Stimulated activated CD8-positive, alpha-beta memory T cell treated with anti-CD3 and anti-CD28 coated beads, Interleukin-7, amount 100 ng/mL, for 48 hours (primary cell): ENCODE data around the gene MYBPC1.
A peak's percentile ranks its signal among the peaks of the same experiment; 100 is the strongest.
"Not testable (repeated sequence)": the region's sequence is repeated elsewhere in the genome, so short reads cannot be mapped to it uniquely, and the experiment has no call there.

Experiments
- DNase-seq, 2 donors: peaks; one replicate each; pipeline ENCODE4 v3.0.0-alpha.2; 2020; ENCODE audit warnings: low read depth in 1 of 2; ENCODE audit errors: extremely low read depth in 1 of 2

The MYBPC1 gene, protein sequence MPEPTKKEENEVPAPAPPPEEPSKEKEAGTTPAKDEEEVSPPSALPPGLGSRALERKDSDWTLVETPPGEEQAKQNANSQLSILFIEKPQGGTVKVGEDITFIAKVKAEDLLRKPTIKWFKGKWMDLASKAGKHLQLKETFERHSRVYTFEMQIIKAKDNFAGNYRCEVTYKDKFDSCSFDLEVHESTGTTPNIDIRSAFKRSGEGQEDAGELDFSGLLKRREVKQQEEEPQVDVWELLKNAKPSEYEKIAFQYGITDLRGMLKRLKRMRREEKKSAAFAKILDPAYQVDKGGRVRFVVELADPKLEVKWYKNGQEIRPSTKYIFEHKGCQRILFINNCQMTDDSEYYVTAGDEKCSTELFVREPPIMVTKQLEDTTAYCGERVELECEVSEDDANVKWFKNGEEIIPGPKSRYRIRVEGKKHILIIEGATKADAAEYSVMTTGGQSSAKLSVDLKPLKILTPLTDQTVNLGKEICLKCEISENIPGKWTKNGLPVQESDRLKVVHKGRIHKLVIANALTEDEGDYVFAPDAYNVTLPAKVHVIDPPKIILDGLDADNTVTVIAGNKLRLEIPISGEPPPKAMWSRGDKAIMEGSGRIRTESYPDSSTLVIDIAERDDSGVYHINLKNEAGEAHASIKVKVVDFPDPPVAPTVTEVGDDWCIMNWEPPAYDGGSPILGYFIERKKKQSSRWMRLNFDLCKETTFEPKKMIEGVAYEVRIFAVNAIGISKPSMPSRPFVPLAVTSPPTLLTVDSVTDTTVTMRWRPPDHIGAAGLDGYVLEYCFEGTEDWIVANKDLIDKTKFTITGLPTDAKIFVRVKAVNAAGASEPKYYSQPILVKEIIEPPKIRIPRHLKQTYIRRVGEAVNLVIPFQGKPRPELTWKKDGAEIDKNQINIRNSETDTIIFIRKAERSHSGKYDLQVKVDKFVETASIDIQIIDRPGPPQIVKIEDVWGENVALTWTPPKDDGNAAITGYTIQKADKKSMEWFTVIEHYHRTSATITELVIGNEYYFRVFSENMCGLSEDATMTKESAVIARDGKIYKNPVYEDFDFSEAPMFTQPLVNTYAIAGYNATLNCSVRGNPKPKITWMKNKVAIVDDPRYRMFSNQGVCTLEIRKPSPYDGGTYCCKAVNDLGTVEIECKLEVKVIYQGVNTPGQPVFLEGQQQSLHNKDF

DNA sequence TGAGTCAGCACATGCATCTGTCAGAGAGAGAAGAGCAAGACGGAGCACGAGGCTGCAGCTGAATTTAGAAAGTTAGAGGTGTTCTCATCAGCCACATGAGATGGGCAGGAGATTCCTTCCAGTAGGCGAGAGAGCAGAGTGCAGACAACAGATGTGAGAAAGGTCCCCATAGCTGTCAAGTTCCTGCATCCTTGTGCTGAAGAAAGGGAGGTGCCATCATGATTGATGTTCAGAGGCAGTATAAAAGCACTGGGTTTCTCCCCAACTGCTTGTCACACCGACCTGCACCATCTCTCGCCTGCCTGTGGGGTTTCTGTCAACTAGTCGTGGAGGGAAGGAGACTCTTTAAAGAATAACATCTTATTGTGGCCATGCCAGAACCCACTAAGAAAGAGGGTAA, at the start of gene MYBPC1:
Gene MYBPC1, plus strand, starts transcription at position 272 of the 400 bp plus-strand sequence. Its CDS starts 100 bp downstream, at position 372.
- DNase-seq, result no peak

DNA sequence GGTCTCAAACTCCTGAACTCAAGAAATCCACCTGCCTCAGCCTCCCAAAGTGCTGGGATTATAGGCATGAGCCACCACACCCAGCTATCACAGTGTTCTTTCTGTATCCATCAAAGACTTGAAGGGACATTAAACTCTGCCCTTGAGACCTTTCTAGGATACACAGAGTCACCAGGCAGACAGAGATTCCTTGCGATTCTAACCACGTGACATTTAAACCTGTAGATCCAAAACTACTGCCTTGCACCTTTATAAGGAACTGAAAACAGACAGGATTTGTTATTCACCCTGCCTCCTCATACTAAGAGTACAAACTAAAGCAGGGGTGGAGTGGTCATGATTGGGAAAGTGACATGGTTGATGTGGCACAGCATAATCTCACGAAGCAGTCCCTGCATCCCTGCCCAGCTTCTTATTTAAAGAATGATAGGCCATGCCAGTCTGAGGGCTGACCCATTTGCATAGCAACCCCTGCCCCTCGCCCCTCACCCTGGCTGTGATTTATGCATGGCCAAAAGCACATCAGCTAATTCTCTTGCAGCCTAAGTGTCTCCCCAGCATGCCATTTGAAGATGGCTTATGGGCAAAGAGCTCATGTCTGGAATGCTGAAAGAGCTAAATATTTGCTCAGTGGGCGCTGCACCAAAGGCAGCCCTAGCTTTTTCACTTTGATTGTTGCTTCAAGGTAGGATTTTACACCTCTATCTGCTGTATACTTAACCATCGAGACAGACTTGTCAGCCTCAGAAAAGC, 43.2 kb upstream of the MYBPC1 start:
- no peak for DNase-seq

DNA sequence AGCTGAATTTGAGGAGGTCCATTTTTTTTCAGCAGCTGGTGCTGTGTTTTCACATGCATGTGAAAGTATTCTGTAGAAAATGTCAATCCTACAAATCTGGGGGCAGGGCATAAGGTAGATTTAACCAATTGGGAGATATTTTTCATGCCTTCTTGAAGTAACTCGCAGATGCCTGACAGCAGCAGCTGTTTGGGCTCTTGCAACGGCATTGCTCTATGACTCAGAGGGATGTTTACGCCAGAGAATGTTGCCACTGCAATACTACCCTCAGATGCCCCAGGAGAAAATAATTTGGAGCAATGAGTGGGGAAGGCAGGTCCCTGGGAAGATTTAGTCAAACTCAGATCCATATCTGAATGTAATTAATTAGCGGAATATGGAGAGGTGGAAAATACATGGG, 42.5 kb upstream of the MYBPC1 start:
- no peak for DNase-seq

DNA sequence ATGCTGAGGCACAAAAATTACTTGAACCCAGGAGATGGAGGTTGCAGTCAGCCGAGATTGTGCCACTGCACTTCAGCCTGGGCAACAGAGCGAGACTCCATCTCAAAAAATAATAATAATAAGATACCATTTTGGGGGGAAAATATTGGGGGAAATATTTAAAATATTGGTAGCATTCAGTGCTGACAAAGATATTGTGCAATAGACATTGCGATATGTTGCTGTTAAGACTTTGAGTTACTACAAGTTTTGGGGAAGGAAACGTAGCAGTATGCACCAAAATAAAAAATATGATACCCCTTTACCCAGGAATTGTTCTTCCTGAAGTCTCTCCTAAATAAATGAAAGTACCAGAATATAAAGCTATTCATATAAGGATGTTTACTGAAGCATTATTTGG, 37.7 kb upstream of the MYBPC1 start:
- no peak for DNase-seq

DNA sequence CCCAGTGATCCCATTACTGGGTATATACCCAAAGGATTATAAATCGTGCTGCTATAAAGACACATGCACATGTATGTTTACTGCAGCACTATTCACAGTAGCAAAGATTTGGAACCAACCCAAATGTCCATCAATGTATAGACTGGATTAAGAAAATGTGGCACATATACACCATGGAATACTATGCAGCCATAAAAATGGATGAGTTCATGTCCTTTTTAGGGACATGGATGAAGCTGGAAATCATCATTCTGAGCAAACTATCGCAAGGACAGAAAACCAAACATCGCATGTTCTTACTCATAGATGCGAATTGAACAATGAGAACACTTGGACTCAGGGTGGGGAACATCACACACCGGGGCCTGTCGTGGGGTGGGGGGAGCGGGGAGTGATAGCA, 36.0 kb upstream of the MYBPC1 start:
- not testable (repeated sequence) for DNase-seq

DNA sequence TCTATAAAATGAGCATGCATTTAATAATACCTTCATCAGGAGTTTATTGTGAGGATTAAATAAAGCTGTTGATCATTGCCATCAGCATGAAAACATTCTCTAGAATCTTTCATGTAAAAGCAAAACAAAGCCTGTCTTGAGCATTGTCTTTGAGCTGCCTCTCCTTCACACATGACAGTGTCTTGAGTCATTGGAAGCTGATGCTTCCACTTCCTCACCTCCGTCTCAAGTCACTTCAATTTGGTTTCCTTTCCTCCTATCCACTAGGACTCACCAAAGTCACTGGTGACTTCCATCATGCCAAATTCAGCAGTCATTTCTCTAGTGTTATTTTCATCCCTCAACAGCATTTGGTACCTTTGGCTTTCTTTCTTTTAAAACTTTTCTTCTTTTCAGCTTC, 31.6 kb upstream of the MYBPC1 start:
- DNase-seq, result no peak

DNA sequence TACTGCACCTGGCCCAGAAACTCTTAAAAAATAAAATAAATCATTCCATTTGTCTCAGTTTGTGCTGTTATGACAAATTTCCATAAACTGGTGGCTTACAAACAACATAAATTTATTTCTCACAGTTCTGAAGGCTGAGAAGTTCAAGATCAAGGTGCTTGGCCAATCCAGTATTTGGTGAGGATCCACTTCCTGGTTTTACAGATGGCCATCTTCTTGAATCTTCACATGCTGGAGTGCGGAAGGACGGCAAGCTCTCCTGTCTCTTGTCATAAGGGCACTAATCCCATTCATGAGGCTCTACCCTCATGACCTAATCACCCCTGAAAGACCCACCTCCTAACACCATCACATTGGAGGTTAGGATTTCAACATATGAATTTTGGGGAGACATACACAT, 29.9 kb upstream of the MYBPC1 start:
- DNase-seq, result no peak

DNA sequence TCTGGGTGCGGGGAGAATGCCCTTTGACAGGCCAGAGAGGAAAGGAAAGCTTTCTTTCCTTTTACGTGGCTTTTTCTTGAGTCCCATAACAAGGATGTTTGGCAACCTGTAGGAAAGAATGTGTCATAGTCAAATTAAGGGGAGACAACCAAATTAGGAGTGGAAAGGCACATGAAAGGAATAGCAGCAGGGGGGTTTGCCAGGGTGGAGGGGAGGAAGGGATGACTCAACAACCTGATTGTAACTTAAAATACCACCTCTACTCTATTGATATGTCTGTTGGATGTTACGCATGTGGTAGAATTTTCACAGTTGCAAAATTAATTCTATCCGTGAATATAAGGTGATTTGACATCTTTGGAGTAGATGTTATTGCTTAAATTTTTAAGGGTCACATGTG, 28.5 kb upstream of the MYBPC1 start:
- peak in 1 of 2 donors; percentile 1 for DNase-seq

DNA sequence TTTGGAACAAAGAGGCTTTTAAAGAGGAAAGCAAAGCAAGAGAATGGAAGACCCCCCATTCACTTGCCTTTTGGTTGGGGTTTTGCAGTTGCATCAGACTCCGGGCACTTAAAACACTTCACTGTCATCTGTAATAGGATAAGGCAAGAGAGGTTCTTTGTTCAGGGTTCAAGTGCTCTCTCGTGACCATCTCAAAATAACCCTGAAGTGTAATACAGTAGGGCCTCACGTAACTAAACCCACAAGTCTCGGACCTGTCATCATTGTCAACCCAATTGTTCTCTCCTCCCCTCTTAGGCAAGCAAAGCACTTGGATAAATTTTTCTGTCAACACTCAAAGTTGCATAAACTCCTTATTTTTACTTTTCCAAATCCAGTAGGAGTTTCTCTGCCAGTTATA, 26.9 kb upstream of the MYBPC1 start:
- DNase-seq, result no peak

DNA sequence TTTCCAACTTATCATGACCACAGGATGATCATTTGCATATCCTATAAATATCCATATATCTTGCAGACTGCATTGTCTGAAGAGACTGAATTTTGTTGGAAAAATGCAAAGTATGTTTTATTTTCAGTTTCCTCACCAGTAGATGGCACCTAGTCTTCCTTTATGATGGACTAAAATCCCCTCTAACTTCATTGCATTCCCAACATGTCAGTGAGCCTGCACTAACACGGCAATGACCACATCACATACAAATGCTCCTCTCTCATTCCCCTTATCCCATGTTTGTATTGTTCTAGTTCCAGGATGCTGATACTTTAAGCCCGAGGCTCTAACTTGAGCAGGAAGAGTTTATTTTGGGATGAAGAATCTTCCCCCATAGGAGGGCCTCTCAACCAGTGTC, 24.7 kb upstream of the MYBPC1 start:
- DNase-seq, result no peak

DNA sequence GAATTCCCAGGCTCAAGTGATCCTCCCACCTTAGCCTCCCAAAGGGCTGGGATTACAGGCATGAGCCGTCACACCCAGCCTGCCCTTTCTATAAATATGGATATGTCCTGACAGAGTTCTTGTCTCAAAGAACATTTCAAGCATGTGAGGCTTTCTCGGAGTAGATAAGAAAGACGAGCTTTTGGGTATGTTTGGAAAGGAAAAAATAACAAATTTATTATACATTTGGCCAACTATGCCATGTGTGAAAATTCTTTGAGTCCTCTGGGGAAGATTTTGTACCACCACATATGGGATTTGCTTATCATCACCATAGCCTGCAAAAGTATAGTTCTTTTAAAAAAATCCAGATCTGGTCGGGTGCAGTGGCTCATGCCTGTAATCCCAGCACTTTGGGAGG, 23.7 kb upstream of the MYBPC1 start:
- DNase-seq, result no peak

DNA sequence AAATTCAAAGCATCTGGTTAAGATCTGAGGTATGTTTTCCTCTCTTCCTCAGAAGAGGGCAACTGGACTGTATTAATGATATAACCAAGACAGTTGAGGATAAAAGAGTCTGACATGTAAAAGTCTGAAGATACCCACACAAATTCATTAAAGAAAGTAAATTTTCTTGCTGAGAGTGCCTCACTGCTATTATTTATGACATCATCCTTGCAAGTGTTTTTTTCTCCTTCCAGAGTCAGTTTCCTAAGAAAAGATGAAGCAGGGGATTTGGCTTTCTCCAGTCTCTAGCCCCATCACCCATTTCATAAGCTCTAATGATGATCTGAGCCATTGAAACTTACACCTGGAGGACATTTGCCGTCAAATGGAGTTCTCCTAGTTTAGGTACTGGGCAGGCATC, 21.0 kb upstream of the MYBPC1 start:
- DNase-seq, result no peak

DNA sequence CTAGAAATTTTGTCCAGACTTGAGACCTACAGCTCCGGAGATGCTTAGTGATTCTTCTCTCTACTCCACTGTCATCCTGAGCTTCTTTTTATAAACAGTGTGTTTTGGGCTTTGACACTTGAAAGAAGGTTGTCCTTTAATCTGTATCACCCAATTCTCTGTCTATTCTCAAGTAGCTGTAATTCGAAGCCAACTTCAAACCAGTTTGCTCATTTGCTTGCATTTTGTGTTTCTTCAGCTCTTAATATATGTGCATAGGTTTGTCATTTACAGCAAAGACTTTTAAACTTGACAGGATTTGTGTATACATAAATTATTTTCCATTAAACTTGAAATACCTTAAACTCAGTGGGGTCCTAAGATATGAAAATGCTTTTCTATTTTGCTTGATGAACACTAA, 16.4 kb upstream of the MYBPC1 start:
- DNase-seq, result no peak

DNA sequence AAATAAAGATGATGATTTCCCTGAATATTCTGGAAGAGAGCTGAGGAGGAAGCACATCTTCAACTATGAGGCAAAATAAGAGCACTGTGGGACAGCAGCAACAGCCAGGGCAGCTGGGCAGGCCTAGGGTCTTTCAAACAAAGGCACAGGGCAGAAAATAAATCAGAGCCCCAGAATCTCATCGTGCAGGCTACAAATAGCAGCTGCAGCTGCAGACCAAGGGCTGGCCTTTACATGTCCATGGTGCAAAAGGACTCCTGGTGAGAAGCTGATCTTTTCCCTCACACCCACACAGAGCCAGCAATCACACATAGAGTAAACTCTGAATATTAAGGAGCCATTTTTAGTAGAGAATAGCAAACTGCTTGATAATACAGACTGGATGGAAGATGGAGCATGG, 13.6 kb upstream of the MYBPC1 start:
- DNase-seq, result no peak

DNA sequence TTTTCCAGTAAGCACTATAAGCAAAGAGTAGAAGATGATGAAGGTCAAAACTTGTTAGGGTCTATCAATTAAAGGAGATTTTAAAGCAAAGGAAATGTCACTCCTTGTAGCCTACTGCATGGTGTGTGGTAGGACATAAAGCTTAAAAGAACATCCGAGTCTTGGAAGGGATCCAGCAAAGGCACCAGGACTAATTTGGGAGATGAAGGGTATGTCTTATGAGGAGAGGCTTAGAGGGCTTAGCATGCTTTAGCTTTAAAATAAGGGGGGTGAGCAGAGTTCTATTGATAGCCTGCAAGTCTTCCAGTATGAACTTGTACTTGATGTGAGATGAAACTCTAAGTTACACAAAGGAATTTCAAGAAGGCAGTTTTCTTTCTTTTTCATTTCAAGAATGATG, 11.8 kb upstream of the MYBPC1 start:
- no peak for DNase-seq

DNA sequence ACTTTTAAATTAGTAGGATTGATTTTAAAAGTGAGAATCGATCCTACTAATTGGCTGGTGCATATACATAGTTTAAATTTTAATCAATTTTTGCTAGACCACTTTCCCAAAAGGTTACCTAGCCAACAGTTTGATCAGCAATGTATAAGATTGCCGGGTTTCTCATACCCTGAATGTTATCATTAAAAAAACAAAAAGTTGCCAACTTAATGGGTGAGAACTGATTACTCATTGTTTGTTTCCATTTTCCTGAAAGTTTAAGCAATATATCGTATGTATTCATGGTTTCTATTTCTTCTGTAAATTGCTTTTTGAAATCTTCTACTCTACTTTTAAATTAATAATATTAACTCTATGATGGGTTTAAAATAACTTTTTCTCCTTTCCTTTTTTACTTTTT, 4.4 kb upstream of the MYBPC1 start:
- DNase-seq, result no peak

DNA sequence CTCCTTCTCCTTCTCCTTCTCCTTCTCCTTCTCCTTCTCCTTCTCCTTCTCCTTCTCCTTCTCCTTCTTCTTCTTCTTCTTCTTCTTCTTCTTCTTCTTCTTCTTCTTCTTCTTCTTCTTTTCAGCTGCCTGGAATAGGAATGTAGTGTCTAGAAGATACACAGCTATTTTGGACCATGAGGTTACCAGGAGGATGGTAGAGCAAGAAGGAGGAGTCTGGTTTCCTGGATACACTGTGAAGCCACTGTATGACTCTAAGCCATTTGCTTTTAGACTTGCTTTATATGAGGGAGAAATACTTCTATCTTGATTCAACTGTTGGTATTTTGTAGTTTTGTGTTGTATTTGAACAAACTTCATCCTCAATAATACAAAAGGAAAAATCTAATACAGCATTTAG, 3.0 kb upstream of the MYBPC1 start:
- DNase-seq, result no peak

DNA sequence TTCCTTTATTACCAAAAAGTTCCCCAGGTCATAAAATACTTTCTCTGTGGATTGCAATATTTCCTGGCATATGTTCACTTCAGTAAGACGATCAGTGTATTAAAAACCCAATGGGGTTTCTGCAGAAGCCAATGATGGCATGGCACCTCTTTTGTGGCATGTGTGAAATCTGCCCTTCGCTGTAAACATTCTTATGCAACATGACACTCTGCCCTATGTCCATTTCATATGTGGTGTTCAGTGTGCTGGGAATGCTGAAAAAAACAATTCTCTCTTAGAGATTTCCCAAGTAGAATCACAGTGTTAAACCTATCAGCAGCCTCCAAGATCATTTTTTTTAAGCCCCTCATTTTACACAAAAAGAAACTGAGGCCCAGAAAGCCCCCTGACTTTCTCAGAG, 2.3 kb upstream of the MYBPC1 start:
- DNase-seq, result no peak

DNA sequence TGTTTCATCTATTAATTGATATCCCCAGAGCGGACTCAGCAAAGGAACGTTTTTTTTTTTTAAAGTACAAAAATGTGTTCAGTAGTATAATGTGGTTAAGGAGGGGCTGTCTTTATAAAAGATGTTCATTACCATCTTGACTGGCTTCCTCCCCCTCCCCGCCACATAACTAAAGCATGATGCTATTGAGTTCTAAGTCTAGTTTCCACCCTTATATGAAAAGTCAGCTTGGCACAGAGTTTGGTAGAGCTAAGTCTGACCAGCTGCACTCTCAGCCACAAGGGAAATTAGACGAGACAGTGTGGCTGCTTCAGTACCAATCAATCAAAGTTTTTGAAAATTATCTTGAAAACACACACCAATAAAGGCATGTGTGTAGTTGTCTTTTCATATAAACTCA, 1.9 kb upstream of the MYBPC1 start:
- no peak for DNase-seq

DNA sequence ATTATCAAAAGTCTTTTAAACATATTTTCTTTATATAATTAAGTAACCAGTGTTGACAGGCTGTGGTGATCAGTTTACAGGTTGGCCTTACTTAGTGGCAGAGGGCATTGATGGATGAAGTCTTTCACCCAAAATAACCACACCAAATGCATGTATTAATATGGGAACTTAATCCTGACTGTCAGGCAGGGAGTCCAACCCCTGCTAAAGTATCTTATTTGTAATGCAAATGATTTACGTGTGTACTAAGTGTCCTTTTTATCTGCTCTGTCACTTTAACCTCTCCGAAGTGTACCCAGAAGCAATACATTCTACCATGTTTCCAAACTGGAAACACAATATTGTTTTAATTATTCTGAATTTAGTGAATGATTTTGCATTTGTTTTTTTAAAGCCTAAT, 1.4 kb downstream of the MYBPC1 start:
- DNase-seq, result no peak

DNA sequence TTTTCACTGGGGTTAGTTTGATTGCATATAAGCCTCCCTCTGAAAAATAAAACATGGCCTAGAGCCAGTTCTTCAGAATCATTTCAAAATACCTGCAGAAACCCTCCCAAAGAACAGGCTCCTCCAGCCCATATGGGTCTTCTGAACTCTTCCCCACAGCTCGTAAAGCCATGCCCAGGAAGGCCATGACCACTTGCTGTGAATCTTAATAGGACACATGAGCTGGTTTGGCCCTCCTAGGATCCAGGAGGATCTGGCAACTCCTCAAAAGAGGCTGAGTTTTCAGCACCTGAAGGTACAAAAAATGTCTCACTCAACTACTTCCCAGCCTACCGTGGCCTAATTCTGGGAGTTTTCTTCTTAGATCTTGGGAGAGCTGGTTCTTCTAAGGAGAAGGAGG, 2.4 kb downstream of the MYBPC1 start:
- no peak for DNase-seq
